K562 (cell line): ENCODE results near the gene NOD1. TPM values are rescaled to one million over a fixed set of nuclear protein-coding genes. Genes with fewer than 3 reads are reported as not detected.

Experiments
- CEBPB ChIP-seq: fragments of 450-650 bp; IDR thresholded peaks from 2 replicates; pipeline ENCODE4 v1.6.1; 2016; ENCODE audit warnings: missing genetic modification characterization, missing compliant biosample characterization
- CREBBP ChIP-seq: IDR thresholded peaks from one replicate; pipeline ENCODE4 v1.6.1; 2012; ENCODE audit warnings: low read depth, mild to moderate bottlenecking, control low read depth, inconsistent platforms, low read length
- FOXA3 ChIP-seq, 2 experiments: fragments of 450-650 bp in 1 of 2; sonication (generic) in 1 of 2; formaldehyde crosslinking; IDR thresholded peaks in 1 of 2; conservative IDR thresholded peaks in 1 of 2; 2 replicates each; pipeline versions ENCODE4 v1.4.0 to v1.8.0; 2020 to 2022; ENCODE audit warnings: mild to moderate bottlenecking in 2 of 2, missing genetic modification reagents in 1 of 2
- NFXL1 ChIP-seq: fragments of 450-650 bp; formaldehyde crosslinking; IDR thresholded peaks from 2 replicates; pipeline ENCODE4 v1.4.0; 2021; ENCODE audit warnings: mild to moderate bottlenecking
- SIN3B ChIP-seq: fragments of 450-650 bp; IDR thresholded peaks from 2 replicates; pipeline ENCODE4 v1.6.1; 2017; ENCODE audit warnings: low read depth, mild to moderate bottlenecking, moderate library complexity
- TAF1 ChIP-seq: IDR thresholded peaks from 2 replicates; pipeline ENCODE4 v1.6.1; 2011; ENCODE audit warnings: mild to moderate bottlenecking, low read length, moderate library complexity; ENCODE audit not compliant: insufficient read depth, control insufficient read depth, severe bottlenecking; ENCODE audit errors: extremely low read depth
- YY1 ChIP-seq, 3 experiments: IDR thresholded peaks; 2 replicates each; pipeline ENCODE4 v1.6.1; 2011; ENCODE audit warnings: low read length in 2 of 3, mild to moderate bottlenecking in 2 of 3, moderate library complexity in 2 of 3, borderline replicate concordance in 1 of 3, control low read depth in 1 of 3, low read depth in 1 of 3; ENCODE audit not compliant: insufficient read depth in 3 of 3, insufficient replicate concordance in 2 of 3, control insufficient read depth in 1 of 3, insufficient read length in 1 of 3; ENCODE audit errors: extremely low read depth in 1 of 3
- ZFPM2 ChIP-seq: fragments of 250-450 bp; sonication (Bioruptor Pico); IDR thresholded peaks from 2 replicates; pipeline ENCODE4 v1.5.1; 2022; ENCODE audit warnings: mild to moderate bottlenecking
- ZNF134 ChIP-seq: fragments of 250-450 bp; sonication (Bioruptor Pico); conservative IDR thresholded peaks from 2 replicates; pipeline ENCODE4 v1.4.0; 2020
- ZNF3 ChIP-seq: fragments of 250-450 bp; sonication (Bioruptor Pico); IDR thresholded peaks from 2 replicates; pipeline ENCODE4 v1.5.0; 2021; ENCODE audit warnings: mild to moderate bottlenecking, moderate library complexity
- ZNF77 ChIP-seq: fragments of 250-450 bp; sonication (Bioruptor Pico); IDR thresholded peaks from 2 replicates; pipeline ENCODE4 v1.5.0; 2020
- polyA plus RNA-seq, 8 experiments: library from polyadenylated mRNA; depleted of rRNA in 4 of 8; stranded (reverse) in 5 of 8; unstranded in 3 of 8; fragments of >200 nt; fragmentation: Nextera tagmentation in 2 of 8; fragmentation: Illumina TruSeq in 1 of 8; extraction: Ambion mirVana in 2 of 8; extraction: Trizol in 1 of 8; gene quantifications; 2 replicates each; pipeline versions ENCODE4 v1.2.1 to v1.2.3, GENCODE V29; 2011 to 2014; ENCODE audit warnings: inconsistent platforms in 1 of 8, missing spikeins in 1 of 8
- total RNA-seq, 7 experiments: library from RNA; depleted of rRNA in 6 of 7; stranded (reverse); fragments of >200 nt in 6 of 7; fragmentation: Illumina TruSeq in 2 of 7; extraction: Trizol in 2 of 7; gene quantifications; 2 replicates each; pipeline versions ENCODE4 v1.2.1 to v1.2.3, GENCODE V29; 2011 to 2021; ENCODE audit warnings: low replicate concordance in 1 of 7
- TF ChIP-seq, protein P1 (sequence below): fragments of 450-650 bp; IDR thresholded peaks from 2 replicates; pipeline ENCODE4 v1.6.1; 2016; ENCODE audit warnings: mild to moderate bottlenecking, moderate library complexity
- TF ChIP-seq, protein P2 (sequence below): fragments of 450-650 bp; IDR thresholded peaks from 2 replicates; pipeline ENCODE4 v1.6.1; 2014; ENCODE audit warnings: low read depth, mild to moderate bottlenecking, moderate library complexity, borderline replicate concordance

NOD1 gene
- total and polyA plus RNA-seq, 9 of the 15 experiments (the other 6 are each of a cell fraction or from before 2014, with no cell fraction given), result 0.34 to 7.1 (median 4.7) TPM

DNA sequence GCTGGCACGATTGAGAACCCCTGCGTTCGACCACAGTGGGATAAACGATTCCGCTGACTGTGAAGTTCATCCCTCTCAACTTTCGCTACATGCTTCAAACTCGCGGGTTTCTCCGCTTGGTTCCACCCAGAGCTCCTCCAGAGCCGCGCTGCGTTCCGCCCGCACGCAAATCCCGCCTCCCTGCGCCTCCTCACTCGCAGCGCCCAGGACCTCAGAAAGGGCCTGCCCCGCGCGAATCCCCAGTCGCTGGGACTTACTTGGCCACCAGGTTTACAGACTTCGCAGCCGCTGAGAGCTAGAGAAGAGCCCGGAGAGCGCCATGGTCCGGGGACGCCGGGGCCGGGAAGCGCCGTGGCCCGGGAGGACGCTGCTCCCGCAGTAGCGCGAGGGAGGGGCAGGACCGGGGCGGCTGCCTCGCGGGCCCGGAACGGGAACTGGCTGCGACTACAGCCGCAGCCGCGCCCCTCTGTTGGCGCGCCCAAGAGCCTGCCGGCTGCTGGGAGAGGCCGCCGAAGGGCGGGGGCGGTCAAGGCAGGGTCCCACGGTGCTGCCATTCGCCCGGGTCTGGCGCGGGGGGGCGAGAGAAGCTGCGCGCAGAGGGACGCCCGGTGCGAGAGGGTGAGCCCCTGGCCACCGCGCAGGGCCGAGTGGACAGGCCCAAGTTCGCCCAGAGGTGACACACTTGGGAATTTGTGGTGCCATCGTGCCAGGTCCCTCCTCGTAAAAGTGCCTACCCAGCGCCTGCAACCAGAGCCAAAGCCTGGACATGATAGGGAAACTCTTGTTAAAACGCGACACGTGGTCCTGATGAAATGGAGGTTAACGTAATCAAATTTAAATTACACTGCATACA lies at the start of gene NOD1 (continued):
- TF ChIP-seq, protein P1, sequence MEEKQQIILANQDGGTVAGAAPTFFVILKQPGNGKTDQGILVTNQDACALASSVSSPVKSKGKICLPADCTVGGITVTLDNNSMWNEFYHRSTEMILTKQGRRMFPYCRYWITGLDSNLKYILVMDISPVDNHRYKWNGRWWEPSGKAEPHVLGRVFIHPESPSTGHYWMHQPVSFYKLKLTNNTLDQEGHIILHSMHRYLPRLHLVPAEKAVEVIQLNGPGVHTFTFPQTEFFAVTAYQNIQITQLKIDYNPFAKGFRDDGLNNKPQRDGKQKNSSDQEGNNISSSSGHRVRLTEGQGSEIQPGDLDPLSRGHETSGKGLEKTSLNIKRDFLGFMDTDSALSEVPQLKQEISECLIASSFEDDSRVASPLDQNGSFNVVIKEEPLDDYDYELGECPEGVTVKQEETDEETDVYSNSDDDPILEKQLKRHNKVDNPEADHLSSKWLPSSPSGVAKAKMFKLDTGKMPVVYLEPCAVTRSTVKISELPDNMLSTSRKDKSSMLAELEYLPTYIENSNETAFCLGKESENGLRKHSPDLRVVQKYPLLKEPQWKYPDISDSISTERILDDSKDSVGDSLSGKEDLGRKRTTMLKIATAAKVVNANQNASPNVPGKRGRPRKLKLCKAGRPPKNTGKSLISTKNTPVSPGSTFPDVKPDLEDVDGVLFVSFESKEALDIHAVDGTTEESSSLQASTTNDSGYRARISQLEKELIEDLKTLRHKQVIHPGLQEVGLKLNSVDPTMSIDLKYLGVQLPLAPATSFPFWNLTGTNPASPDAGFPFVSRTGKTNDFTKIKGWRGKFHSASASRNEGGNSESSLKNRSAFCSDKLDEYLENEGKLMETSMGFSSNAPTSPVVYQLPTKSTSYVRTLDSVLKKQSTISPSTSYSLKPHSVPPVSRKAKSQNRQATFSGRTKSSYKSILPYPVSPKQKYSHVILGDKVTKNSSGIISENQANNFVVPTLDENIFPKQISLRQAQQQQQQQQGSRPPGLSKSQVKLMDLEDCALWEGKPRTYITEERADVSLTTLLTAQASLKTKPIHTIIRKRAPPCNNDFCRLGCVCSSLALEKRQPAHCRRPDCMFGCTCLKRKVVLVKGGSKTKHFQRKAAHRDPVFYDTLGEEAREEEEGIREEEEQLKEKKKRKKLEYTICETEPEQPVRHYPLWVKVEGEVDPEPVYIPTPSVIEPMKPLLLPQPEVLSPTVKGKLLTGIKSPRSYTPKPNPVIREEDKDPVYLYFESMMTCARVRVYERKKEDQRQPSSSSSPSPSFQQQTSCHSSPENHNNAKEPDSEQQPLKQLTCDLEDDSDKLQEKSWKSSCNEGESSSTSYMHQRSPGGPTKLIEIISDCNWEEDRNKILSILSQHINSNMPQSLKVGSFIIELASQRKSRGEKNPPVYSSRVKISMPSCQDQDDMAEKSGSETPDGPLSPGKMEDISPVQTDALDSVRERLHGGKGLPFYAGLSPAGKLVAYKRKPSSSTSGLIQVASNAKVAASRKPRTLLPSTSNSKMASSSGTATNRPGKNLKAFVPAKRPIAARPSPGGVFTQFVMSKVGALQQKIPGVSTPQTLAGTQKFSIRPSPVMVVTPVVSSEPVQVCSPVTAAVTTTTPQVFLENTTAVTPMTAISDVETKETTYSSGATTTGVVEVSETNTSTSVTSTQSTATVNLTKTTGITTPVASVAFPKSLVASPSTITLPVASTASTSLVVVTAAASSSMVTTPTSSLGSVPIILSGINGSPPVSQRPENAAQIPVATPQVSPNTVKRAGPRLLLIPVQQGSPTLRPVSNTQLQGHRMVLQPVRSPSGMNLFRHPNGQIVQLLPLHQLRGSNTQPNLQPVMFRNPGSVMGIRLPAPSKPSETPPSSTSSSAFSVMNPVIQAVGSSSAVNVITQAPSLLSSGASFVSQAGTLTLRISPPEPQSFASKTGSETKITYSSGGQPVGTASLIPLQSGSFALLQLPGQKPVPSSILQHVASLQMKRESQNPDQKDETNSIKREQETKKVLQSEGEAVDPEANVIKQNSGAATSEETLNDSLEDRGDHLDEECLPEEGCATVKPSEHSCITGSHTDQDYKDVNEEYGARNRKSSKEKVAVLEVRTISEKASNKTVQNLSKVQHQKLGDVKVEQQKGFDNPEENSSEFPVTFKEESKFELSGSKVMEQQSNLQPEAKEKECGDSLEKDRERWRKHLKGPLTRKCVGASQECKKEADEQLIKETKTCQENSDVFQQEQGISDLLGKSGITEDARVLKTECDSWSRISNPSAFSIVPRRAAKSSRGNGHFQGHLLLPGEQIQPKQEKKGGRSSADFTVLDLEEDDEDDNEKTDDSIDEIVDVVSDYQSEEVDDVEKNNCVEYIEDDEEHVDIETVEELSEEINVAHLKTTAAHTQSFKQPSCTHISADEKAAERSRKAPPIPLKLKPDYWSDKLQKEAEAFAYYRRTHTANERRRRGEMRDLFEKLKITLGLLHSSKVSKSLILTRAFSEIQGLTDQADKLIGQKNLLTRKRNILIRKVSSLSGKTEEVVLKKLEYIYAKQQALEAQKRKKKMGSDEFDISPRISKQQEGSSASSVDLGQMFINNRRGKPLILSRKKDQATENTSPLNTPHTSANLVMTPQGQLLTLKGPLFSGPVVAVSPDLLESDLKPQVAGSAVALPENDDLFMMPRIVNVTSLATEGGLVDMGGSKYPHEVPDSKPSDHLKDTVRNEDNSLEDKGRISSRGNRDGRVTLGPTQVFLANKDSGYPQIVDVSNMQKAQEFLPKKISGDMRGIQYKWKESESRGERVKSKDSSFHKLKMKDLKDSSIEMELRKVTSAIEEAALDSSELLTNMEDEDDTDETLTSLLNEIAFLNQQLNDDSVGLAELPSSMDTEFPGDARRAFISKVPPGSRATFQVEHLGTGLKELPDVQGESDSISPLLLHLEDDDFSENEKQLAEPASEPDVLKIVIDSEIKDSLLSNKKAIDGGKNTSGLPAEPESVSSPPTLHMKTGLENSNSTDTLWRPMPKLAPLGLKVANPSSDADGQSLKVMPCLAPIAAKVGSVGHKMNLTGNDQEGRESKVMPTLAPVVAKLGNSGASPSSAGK, result peak; percentile 66; the same call in 1 of the 2 replicates
- TF ChIP-seq ZFPM2 (CRISPR knock-in tag) (no peak), TAF1 (peak; percentile 60), NFXL1 (CRISPR knock-in tag) (no peak), ZNF134 (CRISPR knock-in tag) (no peak), SIN3B (no peak), ZNF77 (CRISPR knock-in tag) (no peak), YY1 (IDR thresholded peaks at IDR 0.05; ENCODE audit: borderline replicate concordance in 1 of 3, control insufficient read depth in 1 of 3, extremely low read depth in 1 of 3, insufficient read depth in 3 of 3, insufficient read length in 1 of 3, insufficient replicate concordance in 2 of 3, low read depth in 1 of 3, low read length in 2 of 3) (peak in 2 of 3 experiments; percentile 38 to 52), FOXA3 (CRISPR knock-in tag; conservative IDR thresholded peaks at IDR 0.05 in 1 of 2, IDR thresholded peaks at IDR 0.05 in 1 of 2) (no peak), CEBPB (tag) (no peak), ZNF3 (CRISPR knock-in tag) (no peak), CREBBP (no peak)
- TF ChIP-seq, protein P2, sequence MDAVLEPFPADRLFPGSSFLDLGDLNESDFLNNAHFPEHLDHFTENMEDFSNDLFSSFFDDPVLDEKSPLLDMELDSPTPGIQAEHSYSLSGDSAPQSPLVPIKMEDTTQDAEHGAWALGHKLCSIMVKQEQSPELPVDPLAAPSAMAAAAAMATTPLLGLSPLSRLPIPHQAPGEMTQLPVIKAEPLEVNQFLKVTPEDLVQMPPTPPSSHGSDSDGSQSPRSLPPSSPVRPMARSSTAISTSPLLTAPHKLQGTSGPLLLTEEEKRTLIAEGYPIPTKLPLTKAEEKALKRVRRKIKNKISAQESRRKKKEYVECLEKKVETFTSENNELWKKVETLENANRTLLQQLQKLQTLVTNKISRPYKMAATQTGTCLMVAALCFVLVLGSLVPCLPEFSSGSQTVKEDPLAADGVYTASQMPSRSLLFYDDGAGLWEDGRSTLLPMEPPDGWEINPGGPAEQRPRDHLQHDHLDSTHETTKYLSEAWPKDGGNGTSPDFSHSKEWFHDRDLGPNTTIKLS, result peak; percentile 50; the same call in 1 of the 2 replicates
